Measurements from ENCODE around the gene EXOC4. TPM values are rescaled to one million over a fixed set of nuclear protein-coding genes. Genes with fewer than 3 reads are reported as not detected.

EXOC4 gene
- polyA plus RNA-seq, 3 donors, result 76.4 to 81.9 (median 78.9) TPM

- no peak for DNase-seq (ENCODE audit: low read depth in 3 of 3, low spot score in 2 of 3)
Observed at GRCh38 chr7:133518718-133519117, 265.8 kb downstream of the EXOC4 start.

GRCh38 chr7:133520248-133520647 is 267.4 kb downstream of the EXOC4 start:
- no peak for DNase-seq (ENCODE audit: low read depth in 3 of 3, low spot score in 2 of 3)

GRCh38 chr7:133522501-133522900 is 269.6 kb downstream of the EXOC4 start:
- no peak for DNase-seq (ENCODE audit: low read depth in 3 of 3, low spot score in 2 of 3)

- DNase-seq (ENCODE audit: low read depth in 3 of 3, low spot score in 2 of 3), result no peak
Observed at GRCh38 chr7:133528796-133529195, 275.9 kb downstream of the EXOC4 start.

GRCh38 chr7:133529861-133530260 is 277.0 kb downstream of the EXOC4 start:
- DNase-seq (ENCODE audit: low read depth in 3 of 3, low spot score in 2 of 3), result no peak

GRCh38 chr7:133530682-133531081 is 277.8 kb downstream of the EXOC4 start:
- no peak for DNase-seq (ENCODE audit: low read depth in 3 of 3, low spot score in 2 of 3)

- no peak for DNase-seq (ENCODE audit: low read depth in 3 of 3, low spot score in 2 of 3)
Observed at GRCh38 chr7:133534816-133535215, 281.9 kb downstream of the EXOC4 start.

GRCh38 chr7:133535308-133535707 is 282.4 kb downstream of the EXOC4 start:
- no peak for DNase-seq (ENCODE audit: low read depth in 3 of 3, low spot score in 2 of 3)

- DNase-seq (ENCODE audit: low read depth in 3 of 3, low spot score in 2 of 3), result no peak
Observed at GRCh38 chr7:133536450-133536849, 283.6 kb downstream of the EXOC4 start.

- no peak for DNase-seq (ENCODE audit: low read depth in 3 of 3, low spot score in 2 of 3)
Observed at GRCh38 chr7:133539016-133539415, 286.1 kb downstream of the EXOC4 start.

GRCh38 chr7:133540096-133540860 is 287.4 kb downstream of the EXOC4 start:
- DNase-seq (ENCODE audit: low read depth in 3 of 3, low spot score in 2 of 3), result no peak

GRCh38 chr7:133542209-133542780 is 289.4 kb downstream of the EXOC4 start:
- no peak for DNase-seq (ENCODE audit: low read depth in 3 of 3, low spot score in 2 of 3)

GRCh38 chr7:133543657-133544056 is 290.8 kb downstream of the EXOC4 start:
- DNase-seq (ENCODE audit: low read depth in 3 of 3, low spot score in 2 of 3), result no peak

GRCh38 chr7:133545618-133546017 is 292.7 kb downstream of the EXOC4 start:
- DNase-seq (ENCODE audit: low read depth in 3 of 3, low spot score in 2 of 3), result no peak

- no peak for DNase-seq (ENCODE audit: low read depth in 3 of 3, low spot score in 2 of 3)
Observed at GRCh38 chr7:133547981-133548380, 295.1 kb downstream of the EXOC4 start.

GRCh38 chr7:133549633-133550032 is 296.8 kb downstream of the EXOC4 start:
- DNase-seq (ENCODE audit: low read depth in 3 of 3, low spot score in 2 of 3), result no peak

- DNase-seq (ENCODE audit: low read depth in 3 of 3, low spot score in 2 of 3), result no peak
Observed at GRCh38 chr7:133550145-133550544, 297.3 kb downstream of the EXOC4 start.

GRCh38 chr7:133550811-133551210 is 297.9 kb downstream of the EXOC4 start:
- no peak for DNase-seq (ENCODE audit: low read depth in 3 of 3, low spot score in 2 of 3)

- DNase-seq (ENCODE audit: low read depth in 3 of 3, low spot score in 2 of 3), result no peak
Observed at GRCh38 chr7:133551466-133551865, 298.6 kb downstream of the EXOC4 start.

- DNase-seq (ENCODE audit: low read depth in 3 of 3, low spot score in 2 of 3), result no peak
Observed at GRCh38 chr7:133552079-133552478, 299.2 kb downstream of the EXOC4 start.

- no peak for DNase-seq (ENCODE audit: low read depth in 3 of 3, low spot score in 2 of 3)
Observed at GRCh38 chr7:133554330-133554729, 301.5 kb downstream of the EXOC4 start.

- no peak for DNase-seq (ENCODE audit: low read depth in 3 of 3, low spot score in 2 of 3)
Observed at GRCh38 chr7:133556048-133556447, 303.2 kb downstream of the EXOC4 start.
